ENCODE results near the gene MYO9B. TPM values are rescaled to one million over a fixed set of nuclear protein-coding genes. Genes with fewer than 3 reads are reported as not detected.

MYO9B gene
- total and polyA plus RNA-seq, 2 of the 13 experiments (the other 11 are each of a cell fraction or from before 2014, with no cell fraction given), result 18.0 to 18.3 TPM

- intact Hi-C loops (cut with micrococcal nuclease; ENCODE audit: unreplicated experiment) (loop anchor here (5.0 kb wide), 1 partner anchor 59 kb away; the partner anchor contains the start of genes HAUS8 and MYO9B), in situ Hi-C loops (cut with HindIII; ENCODE audit: extremely low pct_ligation_motif_present, low pct_unique_long_range_greater_than_20kb) (no loop called here)
- DNase-seq (ENCODE audit: low spot score) (no peak), ATAC-seq (peak; percentile 21), FAIRE-seq (no peak)
- 33% methylated on average over 7 of the region's 9 CpGs for WGBS (ENCODE audit: low lambda C conversion rate)
- POLR2A ChIA-PET, result no interaction called here
- Histone ChIP-seq H3K27me3 (ENCODE audit: control insufficient read depth in 1 of 2, insufficient read depth in 2 of 2, low read length in 2 of 2) (no peaks in the 10 kb centered on the region), H3K9me3 (ENCODE audit: low read length) (no peaks in the 10 kb centered on the region), H3K9ac (ENCODE audit: insufficient read depth, low read depth, low read length) (peak overlapping the region; percentile 63), H4K20me1 (ENCODE audit: insufficient read depth, low read length) (no peaks in the 10 kb centered on the region), H3K79me2 (ENCODE audit: insufficient read depth, low read length) (no peaks in the 10 kb centered on the region), H3K4me3 (replicated peaks in 1 of 3; ENCODE audit: insufficient read depth in 1 of 3, low read depth in 2 of 3, low read length in 3 of 3) (peak overlapping the region in 1 of 3 experiments; percentile 49; a peak in 2 of 6 replicates), H3K36me3 (replicated peaks in 1 of 2; ENCODE audit: control insufficient read depth in 1 of 2, insufficient read depth in 2 of 2, low read length in 2 of 2) (no peaks in the 10 kb centered on the region), H3K4me1 (ENCODE audit: insufficient read depth, low read length) (peaks cover 76% of the 10 kb centered on the region), H3K4me2 (ENCODE audit: low read depth, low read length) (peak overlapping the region; percentile 80), H3K27ac (ENCODE audit: extremely low read length, insufficient read depth, low read length) (peak overlapping the region; percentile 68), H2AFZ (ENCODE audit: low read length) (no peak overlapping the region)
- CTCF ChIA-PET (ENCODE audit: low intra/inter-chr PET ratio, low total read pairs), result interaction anchor here (1.1 kb wide), 1 partner anchor 56 kb away, joined by 3 read pairs; no protein-coding TSS in a partner anchor
- no TSS peak for BruUV-seq (replicated peaks)
- TF ChIP-seq GFI1 (CRISPR knock-in tag; IDR thresholded peaks at IDR 0.05; ENCODE audit: borderline replicate concordance) (no peak), ZSCAN31 (CRISPR knock-in tag; IDR thresholded peaks at IDR 0.05; ENCODE audit: low read depth) (no peak), GLMP (CRISPR knock-in tag; IDR thresholded peaks at IDR 0.05; ENCODE audit: borderline replicate concordance) (no peak), FOXP4 (CRISPR knock-in tag; IDR thresholded peaks at IDR 0.05) (no peak), ZNF317 (CRISPR knock-in tag; IDR thresholded peaks at IDR 0.05) (no peak), POLR2AphosphoS2 (IDR thresholded peaks at IDR 0.05; ENCODE audit: low read depth, low read length) (no peak), ZMYM3 (CRISPR knock-in tag; IDR thresholded peaks at IDR 0.05) (no peak), AHDC1 (CRISPR knock-in tag; IDR thresholded peaks at IDR 0.05; ENCODE audit: borderline replicate concordance) (no peak), TFDP1 (CRISPR knock-in tag; IDR thresholded peaks at IDR 0.05; ENCODE audit: borderline replicate concordance) (no peak), PATZ1 (CRISPR knock-in tag; IDR thresholded peaks at IDR 0.05) (0 out of 2 replicates have a peak, but pooled peaks have one; percentile 0), ETV5 (CRISPR knock-in tag; IDR thresholded peaks at IDR 0.05; ENCODE audit: borderline replicate concordance) (no peak), HOXA7 (CRISPR knock-in tag; IDR thresholded peaks at IDR 0.05) (no peak)
These were observed 60.4 kb downstream of the MYO9B start for GRCh38 chr19:17136021-17136420.
